Choroid plexus epithelial cell (primary cell): Measurements from ENCODE around the gene PTGFRN.

Source experiments
- DNase-seq: peaks from one replicate; pipeline ENCODE4 v3.0.0-alpha.2; 2010; ENCODE audit warnings: low read depth
- H3K4me3 ChIP-seq: 2 replicates; pipeline ENCODE4 v1.5.1; 2011; ENCODE audit warnings: low read depth, mild to moderate bottlenecking, control low read depth, low read length, moderate library complexity
- TF ChIP-seq, protein P1 (sequence below): conservative IDR thresholded peaks from 2 replicates; pipeline ENCODE4 v1.5.1; 2011; ENCODE audit warnings: low read depth, mild to moderate bottlenecking, control low read depth, inconsistent platforms, low read length, moderate library complexity

PTGFRN gene

DNA sequence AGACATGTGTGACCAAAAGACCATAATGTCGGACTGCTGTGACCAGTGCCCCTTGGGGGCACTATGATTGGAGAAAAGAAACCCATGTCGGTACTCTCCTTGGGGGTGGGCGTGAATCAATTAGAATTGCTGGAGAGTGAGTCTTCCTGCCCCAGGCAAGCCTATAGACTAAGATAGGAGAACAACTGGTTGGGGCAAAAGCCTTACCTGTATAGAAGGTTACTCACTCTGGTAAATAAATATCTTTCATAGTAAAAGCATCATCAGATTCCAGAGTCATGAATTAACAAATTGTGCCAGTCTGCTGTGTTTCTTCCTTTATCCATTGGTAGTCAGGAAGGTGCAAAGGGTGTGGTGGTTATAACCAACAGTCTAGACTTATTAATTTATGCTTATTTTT lies 2.9 kb upstream of the PTGFRN start:
- TF ChIP-seq, protein P1, sequence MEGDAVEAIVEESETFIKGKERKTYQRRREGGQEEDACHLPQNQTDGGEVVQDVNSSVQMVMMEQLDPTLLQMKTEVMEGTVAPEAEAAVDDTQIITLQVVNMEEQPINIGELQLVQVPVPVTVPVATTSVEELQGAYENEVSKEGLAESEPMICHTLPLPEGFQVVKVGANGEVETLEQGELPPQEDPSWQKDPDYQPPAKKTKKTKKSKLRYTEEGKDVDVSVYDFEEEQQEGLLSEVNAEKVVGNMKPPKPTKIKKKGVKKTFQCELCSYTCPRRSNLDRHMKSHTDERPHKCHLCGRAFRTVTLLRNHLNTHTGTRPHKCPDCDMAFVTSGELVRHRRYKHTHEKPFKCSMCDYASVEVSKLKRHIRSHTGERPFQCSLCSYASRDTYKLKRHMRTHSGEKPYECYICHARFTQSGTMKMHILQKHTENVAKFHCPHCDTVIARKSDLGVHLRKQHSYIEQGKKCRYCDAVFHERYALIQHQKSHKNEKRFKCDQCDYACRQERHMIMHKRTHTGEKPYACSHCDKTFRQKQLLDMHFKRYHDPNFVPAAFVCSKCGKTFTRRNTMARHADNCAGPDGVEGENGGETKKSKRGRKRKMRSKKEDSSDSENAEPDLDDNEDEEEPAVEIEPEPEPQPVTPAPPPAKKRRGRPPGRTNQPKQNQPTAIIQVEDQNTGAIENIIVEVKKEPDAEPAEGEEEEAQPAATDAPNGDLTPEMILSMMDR = no peak
- no peak overlapping the region for H3K4me3 ChIP-seq
- no peak for DNase-seq

DNA sequence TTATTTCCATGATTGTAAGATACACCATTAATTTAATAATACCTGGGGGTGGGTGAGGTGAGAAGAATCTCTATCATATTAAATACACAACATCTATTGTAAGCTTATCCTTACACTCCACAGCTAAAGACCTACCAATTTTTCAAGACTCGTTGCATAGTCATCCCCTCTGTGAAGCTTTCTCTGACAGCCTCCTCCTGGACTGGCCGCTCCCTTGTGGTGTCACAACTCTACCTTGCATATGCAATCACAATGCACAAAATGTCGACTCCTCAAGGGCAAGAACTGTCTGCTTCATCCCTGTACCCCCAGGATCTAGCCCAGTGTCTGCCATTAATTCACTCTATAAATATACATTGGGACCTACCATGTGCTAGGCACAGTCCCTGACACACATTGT lies 2.4 kb upstream of the PTGFRN start:
- H3K4me3 ChIP-seq = no peak overlapping the region
- TF ChIP-seq, protein P1 = no peak
- DNase-seq = no peak

GRCh38 chr1:116908266-116908665 lies 1.4 kb upstream of the PTGFRN start:
- no peak for DNase-seq
- TF ChIP-seq, protein P1 = no peak
- no peak overlapping the region for H3K4me3 ChIP-seq

- no peak overlapping the region for H3K4me3 ChIP-seq
- TF ChIP-seq, protein P1 = no peak
- no peak for DNase-seq
Observed at GRCh38 chr1:116908820-116909511, 750 bp upstream of the PTGFRN start.

GRCh38 chr1:116910379-116911187 lies 867 bp downstream of the PTGFRN start:
- TF ChIP-seq, protein P1 = no peak
- H3K4me3 ChIP-seq = peak overlapping the region; percentile 65
- DNase-seq = no peak

GRCh38 chr1:116911188-116911553 lies 1.5 kb downstream of the PTGFRN start:
- no peak overlapping the region for H3K4me3 ChIP-seq
- no peak for DNase-seq
- TF ChIP-seq, protein P1 = no peak
